ENCODE data around the gene GLO1.
A peak's percentile ranks its signal among the peaks of the same experiment; 100 is the strongest.

The GLO1 gene

DNA sequence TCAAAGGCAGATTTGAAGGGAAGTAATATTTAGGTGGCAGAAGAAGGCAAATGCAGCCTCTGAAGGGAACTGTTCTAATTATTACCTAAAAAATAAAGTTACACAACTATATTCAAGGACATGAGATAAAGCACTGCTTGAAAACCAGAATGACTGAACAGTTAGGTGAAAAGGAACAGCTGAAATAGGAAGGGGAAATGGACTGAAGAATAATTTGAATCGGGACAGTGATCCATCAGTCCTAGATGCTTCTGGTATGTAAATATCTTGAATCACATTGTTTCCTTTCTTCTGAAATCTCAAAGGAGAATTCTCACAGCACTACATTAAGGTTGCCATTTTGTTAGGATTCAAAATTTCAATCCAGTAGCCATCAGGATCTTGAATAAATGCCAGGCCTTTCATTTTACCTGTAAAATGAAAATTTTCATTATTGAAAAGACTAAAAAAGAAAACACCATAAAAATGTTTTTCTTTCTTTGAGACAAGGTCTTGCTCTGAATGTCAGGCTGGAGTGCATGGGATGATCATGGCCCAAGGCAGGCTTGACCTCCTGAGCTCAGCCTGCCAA lies 25.9 kb downstream of the GLO1 start:
- no peak for DNase-seq (ENCODE audit: low read depth in 1 of 2, low spot score in 1 of 2)
- Histone ChIP-seq H3K27ac (replicated peaks) (no peak overlapping the region), H3K4me3 (replicated peaks; ENCODE audit: insufficient read depth, low read length) (no peak overlapping the region), H3K27me3 (ENCODE audit: insufficient read depth, poor library complexity, severe bottlenecking) (no peaks in the 10 kb centered on the region)
- TF ChIP-seq POLR2AphosphoS5 (IDR thresholded peaks at IDR 0.05; ENCODE audit: low read depth) (no peak), GABPA (IDR thresholded peaks at IDR 0.05; ENCODE audit: low read depth) (no peak), REST (IDR thresholded peaks at IDR 0.05; ENCODE audit: insufficient replicate concordance, low read depth) (no peak), SPI1 (IDR thresholded peaks at IDR 0.05; ENCODE audit: borderline replicate concordance, low read depth) (no peak)
- TF ChIP-seq, protein P1, sequence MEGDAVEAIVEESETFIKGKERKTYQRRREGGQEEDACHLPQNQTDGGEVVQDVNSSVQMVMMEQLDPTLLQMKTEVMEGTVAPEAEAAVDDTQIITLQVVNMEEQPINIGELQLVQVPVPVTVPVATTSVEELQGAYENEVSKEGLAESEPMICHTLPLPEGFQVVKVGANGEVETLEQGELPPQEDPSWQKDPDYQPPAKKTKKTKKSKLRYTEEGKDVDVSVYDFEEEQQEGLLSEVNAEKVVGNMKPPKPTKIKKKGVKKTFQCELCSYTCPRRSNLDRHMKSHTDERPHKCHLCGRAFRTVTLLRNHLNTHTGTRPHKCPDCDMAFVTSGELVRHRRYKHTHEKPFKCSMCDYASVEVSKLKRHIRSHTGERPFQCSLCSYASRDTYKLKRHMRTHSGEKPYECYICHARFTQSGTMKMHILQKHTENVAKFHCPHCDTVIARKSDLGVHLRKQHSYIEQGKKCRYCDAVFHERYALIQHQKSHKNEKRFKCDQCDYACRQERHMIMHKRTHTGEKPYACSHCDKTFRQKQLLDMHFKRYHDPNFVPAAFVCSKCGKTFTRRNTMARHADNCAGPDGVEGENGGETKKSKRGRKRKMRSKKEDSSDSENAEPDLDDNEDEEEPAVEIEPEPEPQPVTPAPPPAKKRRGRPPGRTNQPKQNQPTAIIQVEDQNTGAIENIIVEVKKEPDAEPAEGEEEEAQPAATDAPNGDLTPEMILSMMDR (IDR thresholded peaks at IDR 0.05; ENCODE audit: insufficient read depth, low read length): no peak

GRCh38 chr6:38676236-38676973 lies 26.5 kb downstream of the GLO1 start:
- H3K4me3 ChIP-seq (replicated peaks; ENCODE audit: insufficient read depth, low read length): no peak overlapping the region
- H3K27me3 ChIP-seq (ENCODE audit: insufficient read depth, poor library complexity, severe bottlenecking): no peaks in the 10 kb centered on the region
- no peak for TF ChIP-seq SPI1 (IDR thresholded peaks at IDR 0.05; ENCODE audit: borderline replicate concordance, low read depth)
- no peak for TF ChIP-seq GABPA (IDR thresholded peaks at IDR 0.05; ENCODE audit: low read depth)
- no peak for TF ChIP-seq POLR2AphosphoS5 (IDR thresholded peaks at IDR 0.05; ENCODE audit: low read depth)
- TF ChIP-seq, protein P1 (IDR thresholded peaks at IDR 0.05; ENCODE audit: insufficient read depth, low read length): no peak
- no peak for TF ChIP-seq REST (IDR thresholded peaks at IDR 0.05; ENCODE audit: insufficient replicate concordance, low read depth)
- no peak overlapping the region for H3K27ac ChIP-seq (replicated peaks)
- DNase-seq (ENCODE audit: low read depth in 1 of 2, low spot score in 1 of 2): no peak

- no peak overlapping the region for H3K4me3 ChIP-seq (replicated peaks; ENCODE audit: insufficient read depth, low read length)
- H3K27ac ChIP-seq (replicated peaks): no peak overlapping the region
- TF ChIP-seq POLR2AphosphoS5 (IDR thresholded peaks at IDR 0.05; ENCODE audit: low read depth) (no peak), REST (IDR thresholded peaks at IDR 0.05; ENCODE audit: insufficient replicate concordance, low read depth) (no peak), GABPA (IDR thresholded peaks at IDR 0.05; ENCODE audit: low read depth) (no peak), SPI1 (IDR thresholded peaks at IDR 0.05; ENCODE audit: borderline replicate concordance, low read depth) (peak; percentile 65; the same call in 1 of the 2 replicates)
- TF ChIP-seq, protein P1 (IDR thresholded peaks at IDR 0.05; ENCODE audit: insufficient read depth, low read length): no peak
- peak; percentile 18 to 56 for DNase-seq (ENCODE audit: low read depth in 1 of 2, low spot score in 1 of 2)
- no peaks in the 10 kb centered on the region for H3K27me3 ChIP-seq (ENCODE audit: insufficient read depth, poor library complexity, severe bottlenecking)
Measured at GRCh38 chr6:38673397-38674165, 29.4 kb downstream of the GLO1 start.
